Retina (tissue), 1 donor: ENCODE data around the gene TFDP2.
"Not testable (repeated sequence)": the region's sequence is repeated elsewhere in the genome, so short reads cannot be mapped to it uniquely, and the experiment has no call there.

ENCODE experiments used
- DNase-seq: peaks from one replicate; pipeline ENCODE4 v3.0.0-alpha.2; 2016

TFDP2 gene

GRCh38 chr3:142127941-142128658 lies 21.2 kb downstream of the TFDP2 start:
- no peak for DNase-seq

- DNase-seq, result no peak
These were observed 25.1 kb downstream of the TFDP2 start for GRCh38 chr3:142124243-142124642.

GRCh38 chr3:142120707-142121106 lies 28.6 kb downstream of the TFDP2 start:
- DNase-seq, result no peak

- DNase-seq, result no peak
These were observed 30.4 kb downstream of the TFDP2 start for GRCh38 chr3:142118911-142119310.

GRCh38 chr3:142117056-142117851 lies 32.1 kb downstream of the TFDP2 start:
- no peak for DNase-seq

- DNase-seq, result no peak
These were observed 33.3 kb downstream of the TFDP2 start for GRCh38 chr3:142115867-142116668.

- DNase-seq, result no peak
These were observed 36.7 kb downstream of the TFDP2 start for GRCh38 chr3:142112601-142113000.

GRCh38 chr3:142106548-142106947 lies 42.8 kb downstream of the TFDP2 start:
- peak; percentile 61 for DNase-seq

GRCh38 chr3:142105991-142106390 lies 43.4 kb downstream of the TFDP2 start:
- DNase-seq, result no peak

- DNase-seq, result no peak
These were observed 44.6 kb downstream of the TFDP2 start for GRCh38 chr3:142104763-142105162.

- DNase-seq, result no peak
These were observed 50.4 kb downstream of the TFDP2 start for GRCh38 chr3:142098964-142099363.

GRCh38 chr3:142097099-142097843 lies 52.1 kb downstream of the TFDP2 start:
- DNase-seq, result no peak

- DNase-seq, result no peak
These were observed 53.5 kb downstream of the TFDP2 start for GRCh38 chr3:142095841-142096240.

- not testable (repeated sequence) for DNase-seq
These were observed 60.4 kb downstream of the TFDP2 start for GRCh38 chr3:142088925-142089324.

- DNase-seq, result no peak
These were observed 60.8 kb downstream of the TFDP2 start for GRCh38 chr3:142088522-142088921.

GRCh38 chr3:142087676-142088075 lies 61.7 kb downstream of the TFDP2 start:
- DNase-seq, result no peak

GRCh38 chr3:142086581-142087090 lies 62.7 kb downstream of the TFDP2 start:
- DNase-seq, result no peak

- DNase-seq, result no peak
These were observed 68.2 kb downstream of the TFDP2 start for GRCh38 chr3:142081178-142081577.

- no peak for DNase-seq
These were observed 71.4 kb downstream of the TFDP2 start for GRCh38 chr3:142077859-142078500.

GRCh38 chr3:142077155-142077858 lies 72.0 kb downstream of the TFDP2 start:
- DNase-seq, result no peak

GRCh38 chr3:142075656-142076055 lies 73.7 kb downstream of the TFDP2 start:
- DNase-seq, result not testable (repeated sequence)
